H1 (cell line): ENCODE data around the gene HRH3. TPM values are rescaled to one million over a fixed set of nuclear protein-coding genes. Genes with fewer than 3 reads are reported as not detected.

Experiments used
- CBX8 ChIP-seq: fragments of 300-800, 300-1000 bp; sonication (generic); IDR thresholded peaks from 2 replicates; pipeline ENCODE4 v1.7.1; 2016; ENCODE audit warnings: low read depth, low read length, borderline replicate concordance
- CREB1 ChIP-seq: IDR thresholded peaks from 2 replicates; pipeline ENCODE4 v1.6.1; 2012; ENCODE audit warnings: inconsistent platforms
- EZH2 ChIP-seq: fragments of 200-600 bp; sonication (generic); IDR thresholded peaks from 2 replicates; pipeline ENCODE4 v1.7.1; 2012; ENCODE audit warnings: low read depth, mild to moderate bottlenecking, moderate library complexity, low read length, inconsistent platforms; ENCODE audit not compliant: severe bottlenecking
- HDAC6 ChIP-seq: IDR thresholded peaks from one replicate; pipeline ENCODE4 v1.7.1; 2012; ENCODE audit warnings: low read depth, mild to moderate bottlenecking, inconsistent platforms, low read length, moderate library complexity
- KDM4A ChIP-seq: IDR thresholded peaks from one replicate; pipeline ENCODE4 v1.7.1; 2012; ENCODE audit warnings: low read depth, mild to moderate bottlenecking, moderate library complexity, low read length, inconsistent platforms; ENCODE audit not compliant: severe bottlenecking
- PHF8 ChIP-seq: fragments of 200-600 bp; sonication (generic); conservative IDR thresholded peaks from 2 replicates; pipeline ENCODE4 v1.7.1; 2012; ENCODE audit warnings: low read depth, mild to moderate bottlenecking, inconsistent platforms, low read length, moderate library complexity
- SRF ChIP-seq: IDR thresholded peaks from 2 replicates; pipeline ENCODE4 v1.6.1; 2011; ENCODE audit warnings: mild to moderate bottlenecking, low read depth, low read length, moderate library complexity
- SUZ12 ChIP-seq: fragments of 200-600 bp; sonication (generic); IDR thresholded peaks from 2 replicates; pipeline ENCODE4 v1.6.1; 2012; ENCODE audit warnings: mild to moderate bottlenecking, inconsistent platforms, low read length, moderate library complexity, mixed read lengths
- YY1 ChIP-seq: IDR thresholded peaks from 2 replicates; pipeline ENCODE4 v1.6.1; 2011; ENCODE audit warnings: low read depth, mild to moderate bottlenecking, low read length
- polyA plus RNA-seq, 7 experiments: library from polyadenylated mRNA; depleted of rRNA in 3 of 7; stranded (reverse) in 5 of 7; unstranded in 2 of 7; fragments of >200 nt in 5 of 7; fragments of 200-250 nt in 2 of 7; gene quantifications; 1 replicate in 5 of 7; 2 replicates in 1 of 7; 4 replicates in 1 of 7; pipeline versions ENCODE4 v1.2.1 to v1.2.3, GENCODE V29; 2011 to 2013; ENCODE audit warnings: missing spikeins in 2 of 7, mixed read lengths in 2 of 7
- total RNA-seq: library from RNA; stranded (reverse); fragmentation: NEBNext Ultra II Directional; extraction: Animal tissue kit (Norgen Biotek cat#: 25700); gene quantifications from 2 replicates; pipeline ENCODE4 v1.2.1, GENCODE V29; 2021

HRH3 gene
- total and polyA plus RNA-seq, 2 of the 8 experiments (the other 6 are each of a cell fraction or from before 2014, with no cell fraction given), result 2.0 to 4.5 TPM

DNA sequence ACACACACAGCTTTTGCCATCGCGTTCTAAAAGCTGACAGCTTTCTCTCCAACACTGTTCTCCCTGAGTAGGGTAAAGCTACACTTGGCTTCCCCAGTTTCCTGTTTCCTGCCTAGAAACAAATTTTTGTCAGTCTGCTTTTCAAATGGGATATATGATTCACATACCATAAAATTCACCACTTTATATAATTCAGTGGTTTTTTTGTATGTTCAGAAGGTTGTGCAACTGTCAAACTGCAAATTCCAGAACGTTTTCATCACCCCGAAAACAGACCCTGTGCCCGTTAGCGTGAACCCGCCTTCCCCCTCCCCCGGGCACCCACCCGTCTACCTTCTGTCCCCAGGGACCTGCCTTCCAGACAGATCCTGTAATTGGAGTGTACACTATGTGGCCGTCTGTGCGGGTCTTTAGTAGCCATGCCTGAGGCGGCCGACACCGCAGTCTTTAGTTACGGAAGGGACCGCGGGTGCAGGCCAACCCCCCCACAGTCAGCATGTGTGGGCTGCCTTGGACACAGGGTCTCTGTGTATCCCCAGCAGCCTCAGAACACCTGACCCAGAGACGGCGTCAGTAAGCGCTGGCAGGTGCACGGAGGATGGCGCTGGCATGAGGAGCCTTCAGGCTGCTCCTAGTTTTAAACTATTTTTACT lies 16.6 kb downstream of the HRH3 start (continued):
- no peak for TF ChIP-seq EZH2
- no peak for TF ChIP-seq HDAC6
- TF ChIP-seq KDM4A, result no peak
- TF ChIP-seq SRF, result no peak
- no peak for TF ChIP-seq SUZ12
- no peak for TF ChIP-seq PHF8
- no peak for TF ChIP-seq CBX8
- TF ChIP-seq YY1, result no peak
- no peak for TF ChIP-seq CREB1
